ENCODE data around the gene GTF2A1.
"Not testable (repeated sequence)": the region's sequence is repeated elsewhere in the genome, so short reads cannot be mapped to it uniquely, and the experiment has no call there.

Gene GTF2A1

DNA sequence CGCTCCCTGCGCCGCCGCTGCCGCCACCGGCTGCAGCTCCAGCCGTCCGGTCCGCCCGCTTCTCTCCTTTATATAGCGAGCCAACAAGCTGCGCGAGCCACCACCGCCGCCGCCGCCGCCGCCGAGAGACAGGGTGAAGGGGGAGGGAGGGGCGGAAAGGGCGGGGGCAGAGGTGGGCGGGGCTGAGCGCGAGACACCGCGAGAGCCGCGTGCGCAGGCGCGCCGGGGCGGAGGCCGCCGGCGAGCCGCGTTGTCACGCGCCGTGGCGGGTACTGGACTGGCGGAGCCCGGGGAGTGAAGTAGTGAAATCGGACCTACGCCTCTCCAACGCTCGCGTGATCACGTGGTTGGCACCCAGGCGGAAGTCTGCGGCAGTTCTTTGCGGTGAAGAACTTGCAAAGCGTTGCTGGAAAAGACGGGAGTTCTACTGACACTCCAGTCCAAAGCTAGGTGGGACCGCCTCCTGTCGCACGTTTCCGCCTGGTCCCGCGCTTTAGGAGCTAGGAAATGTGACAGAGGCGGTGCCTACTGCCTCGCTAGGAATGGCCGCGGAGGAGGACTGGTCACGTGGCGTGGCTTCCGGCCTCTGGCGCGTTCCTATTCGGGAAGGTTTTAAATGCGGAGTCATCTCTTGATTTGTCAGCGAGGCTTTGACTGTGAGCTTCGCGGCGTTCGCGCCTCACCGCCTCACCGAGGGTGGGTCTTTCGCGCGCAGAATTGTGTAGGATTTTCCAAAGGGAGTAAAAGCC, at the start of gene GTF2A1:
Gene GTF2A1 (minus strand): TSS at position 130 of the 749 bp plus-strand sequence. CDS start 441 bp downstream, outside the sequence.
- DNase-seq (ENCODE audit: low spot score), result peak; percentile 96

DNA sequence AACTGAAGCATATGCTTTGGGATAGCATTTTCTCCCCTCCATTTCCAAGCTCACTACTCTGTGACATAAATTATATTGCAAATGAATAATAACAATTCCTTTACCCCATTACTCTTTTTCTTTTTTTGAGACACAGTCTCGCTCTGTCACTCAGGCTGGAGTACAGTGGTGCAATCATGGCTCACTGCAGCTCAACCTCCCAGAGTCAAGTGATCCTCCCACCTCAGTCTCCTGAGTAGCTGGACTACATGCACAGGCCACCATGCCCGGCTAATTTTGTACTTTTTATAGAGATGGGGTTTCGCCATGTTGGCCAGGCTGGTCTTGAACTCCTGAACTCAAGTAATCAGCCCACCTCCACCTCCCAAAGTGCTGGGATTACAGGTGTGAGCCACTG, 49.2 kb upstream of the GTF2A1 start:
- DNase-seq (ENCODE audit: low spot score), result no peak

DNA sequence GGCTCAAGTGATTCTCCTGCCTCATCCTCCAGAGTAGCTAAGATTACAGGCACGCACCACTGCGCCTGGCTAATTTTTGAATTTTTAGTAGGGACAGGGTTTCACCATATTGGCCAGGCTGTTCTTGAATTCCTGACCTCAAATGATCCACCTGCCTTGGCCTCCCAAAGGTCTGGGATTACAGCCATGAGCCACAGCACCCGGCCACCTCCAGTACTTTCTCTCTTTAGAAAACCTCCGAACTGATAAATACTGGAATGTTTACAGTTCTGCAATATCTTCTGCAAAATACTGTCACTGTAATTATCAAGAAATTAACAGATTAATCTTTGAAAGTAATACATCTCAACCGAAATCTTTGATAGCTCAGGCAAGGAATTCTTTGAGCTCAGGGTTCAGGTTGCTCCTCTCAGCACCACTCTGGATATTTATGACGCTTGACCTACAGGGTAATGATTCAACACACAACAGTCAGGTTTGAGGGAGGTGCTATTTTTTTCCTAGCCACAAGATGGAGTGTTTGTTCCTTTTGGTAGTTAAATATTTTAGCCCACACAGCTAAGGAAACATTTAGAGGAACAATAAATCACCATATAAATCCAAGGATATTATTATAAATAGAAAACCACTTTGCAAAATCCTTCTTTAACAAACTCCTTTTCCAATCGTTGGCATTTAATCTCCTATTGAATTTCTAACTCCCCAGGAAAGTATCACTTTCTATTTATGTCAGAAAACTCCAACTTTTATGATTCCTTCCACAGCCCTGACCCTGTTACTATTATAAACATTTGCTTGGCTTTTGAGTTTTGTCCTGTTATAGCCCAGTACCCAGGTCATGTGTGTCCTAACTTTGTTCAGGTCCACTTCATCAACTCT, 48.6 kb upstream of the GTF2A1 start:
- DNase-seq (ENCODE audit: low spot score), result peak; percentile 82

- DNase-seq (ENCODE audit: low spot score), result peak; percentile 66
Observed at GRCh38 chr14:81268016-81268416, 47.3 kb upstream of the GTF2A1 start.

DNA sequence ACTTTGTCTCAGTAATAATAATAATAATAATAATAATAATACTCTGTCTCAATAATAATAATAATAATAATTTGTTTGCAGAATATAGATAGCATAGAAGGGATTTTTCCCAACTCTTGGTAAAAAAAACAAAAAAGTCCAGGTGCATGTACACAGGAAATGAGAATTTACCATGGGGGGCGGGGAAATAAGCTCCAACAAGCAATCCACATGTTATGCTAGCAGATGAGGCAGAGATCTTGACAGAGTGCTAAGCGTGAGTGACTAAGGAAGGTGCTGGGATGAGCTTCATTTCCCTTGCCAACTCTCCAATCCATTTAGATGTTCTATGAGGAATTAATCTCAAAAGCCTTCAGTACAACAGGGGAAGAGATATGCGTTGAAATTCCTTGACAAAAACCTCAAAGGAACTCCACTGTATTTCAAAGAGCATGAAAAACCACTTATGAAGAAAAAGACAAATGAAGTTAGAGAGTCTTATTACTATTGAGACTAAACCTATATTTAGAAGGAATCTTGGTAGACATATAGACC, 44.9 kb upstream of the GTF2A1 start:
- no peak for DNase-seq (ENCODE audit: low spot score)

GRCh38 chr14:81264671-81265070, 43.9 kb upstream of the GTF2A1 start:
- no peak for DNase-seq (ENCODE audit: low spot score)

- DNase-seq (ENCODE audit: low spot score), result no peak
Observed at GRCh38 chr14:81263777-81264410, 43.1 kb upstream of the GTF2A1 start.

DNA sequence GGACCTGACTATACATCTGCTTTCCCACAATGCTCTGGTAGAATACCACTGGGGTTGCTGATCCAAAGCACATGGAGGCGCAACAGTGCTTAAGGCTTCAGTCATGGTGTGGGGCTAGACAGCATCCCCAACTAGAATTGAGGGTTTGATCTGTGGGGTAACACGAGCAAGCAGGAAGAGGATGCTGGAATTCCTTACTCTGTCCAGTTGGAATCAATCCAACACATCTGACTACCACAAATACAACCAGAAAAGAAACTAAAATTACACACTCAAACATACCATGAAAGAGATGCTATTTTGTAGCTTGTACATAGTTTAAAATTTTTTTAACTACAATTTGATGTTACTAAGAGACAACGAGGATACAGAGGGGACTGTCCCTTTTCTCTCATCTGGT, 40.4 kb upstream of the GTF2A1 start:
- no peak for DNase-seq (ENCODE audit: low spot score)

- DNase-seq (ENCODE audit: low spot score), result no peak
Observed at GRCh38 chr14:81260732-81261131, 40.0 kb upstream of the GTF2A1 start.

GRCh38 chr14:81256289-81256960, 35.7 kb upstream of the GTF2A1 start:
- DNase-seq (ENCODE audit: low spot score), result no peak

DNA sequence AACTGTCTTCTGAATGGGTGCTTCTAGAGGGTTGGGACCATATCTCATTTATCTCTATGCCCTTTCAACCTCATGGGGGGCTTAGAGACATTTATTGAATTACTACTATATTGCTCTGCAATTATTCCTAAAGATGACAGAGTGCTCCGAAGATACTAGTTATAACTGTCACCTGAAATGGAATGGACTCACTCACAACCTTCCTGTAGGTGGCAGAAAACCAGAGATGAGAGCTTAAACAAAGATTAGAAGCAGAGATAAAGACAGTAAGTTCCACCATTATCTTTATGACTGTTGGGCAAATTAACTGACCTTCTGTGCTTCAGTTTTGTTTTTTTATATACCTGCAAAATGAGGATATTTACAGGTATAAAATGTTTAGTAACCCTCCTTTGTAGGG, 31.5 kb upstream of the GTF2A1 start:
- DNase-seq (ENCODE audit: low spot score), result no peak

DNA sequence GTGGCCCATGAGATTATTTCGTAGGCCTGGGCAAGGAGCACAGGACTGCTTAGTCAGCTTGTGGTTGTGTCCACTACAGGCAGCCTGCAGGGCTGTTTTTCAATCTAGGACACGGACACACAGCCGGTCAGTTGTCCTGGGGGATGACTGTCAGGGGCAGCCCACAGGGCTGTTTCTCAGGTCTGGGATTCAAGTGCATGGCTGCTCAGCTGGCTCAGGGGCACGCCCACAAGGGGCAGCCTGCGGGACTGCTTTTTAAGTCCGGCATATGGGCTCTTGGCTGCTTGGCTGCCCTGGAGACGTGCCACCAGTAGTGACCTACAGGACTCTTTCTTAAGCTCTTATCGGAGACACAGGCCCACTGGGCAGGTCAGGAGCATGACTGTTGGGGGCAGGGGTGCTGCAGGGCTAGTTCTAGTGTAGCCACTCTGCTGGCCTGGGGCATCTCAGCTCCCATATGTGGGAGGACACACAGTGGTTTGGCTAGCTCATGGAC, 26.6 kb upstream of the GTF2A1 start:
- no peak for DNase-seq (ENCODE audit: low spot score)

DNA sequence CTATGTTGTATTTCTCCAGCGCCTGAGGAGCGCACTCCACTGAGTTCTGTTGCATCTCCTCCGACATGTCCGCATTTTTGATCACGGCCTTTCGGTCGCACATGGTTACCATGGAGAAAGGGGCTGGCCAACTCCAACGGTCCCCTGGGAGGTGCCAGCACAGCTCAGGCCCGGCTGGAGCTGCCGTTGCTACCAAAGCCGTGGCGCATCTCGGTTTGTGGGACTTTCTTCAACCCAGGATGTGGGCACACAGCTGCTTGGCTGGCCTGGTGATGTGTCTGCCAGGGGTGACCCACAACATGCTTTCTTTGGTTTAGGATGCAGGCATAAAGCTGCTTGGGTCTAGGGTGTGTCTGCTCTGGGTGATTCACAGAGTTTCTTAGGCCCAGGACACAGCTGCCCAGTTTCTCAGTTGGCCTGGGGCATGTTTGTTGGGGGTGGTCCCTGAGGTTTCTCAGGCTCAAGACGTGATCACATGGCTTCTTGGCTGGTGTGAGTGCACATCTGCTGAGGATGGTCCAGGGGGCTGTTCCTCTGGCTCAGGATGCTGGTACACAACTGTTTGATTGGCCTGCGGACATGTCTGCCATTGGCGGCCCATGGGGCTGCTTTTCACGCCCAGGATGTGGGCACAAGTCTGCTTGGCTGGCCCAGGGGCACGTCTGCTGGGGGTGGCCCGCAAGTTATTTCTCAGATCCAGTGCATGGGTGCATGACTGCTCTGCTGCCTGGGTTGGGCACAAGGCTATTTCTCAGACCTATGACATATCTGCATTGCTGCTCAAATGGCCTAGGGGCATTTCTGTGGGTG, 25.9 kb upstream of the GTF2A1 start:
- no peak for DNase-seq (ENCODE audit: low spot score)

GRCh38 chr14:81245771-81246170, 25.0 kb upstream of the GTF2A1 start:
- no peak for DNase-seq (ENCODE audit: low spot score)

DNA sequence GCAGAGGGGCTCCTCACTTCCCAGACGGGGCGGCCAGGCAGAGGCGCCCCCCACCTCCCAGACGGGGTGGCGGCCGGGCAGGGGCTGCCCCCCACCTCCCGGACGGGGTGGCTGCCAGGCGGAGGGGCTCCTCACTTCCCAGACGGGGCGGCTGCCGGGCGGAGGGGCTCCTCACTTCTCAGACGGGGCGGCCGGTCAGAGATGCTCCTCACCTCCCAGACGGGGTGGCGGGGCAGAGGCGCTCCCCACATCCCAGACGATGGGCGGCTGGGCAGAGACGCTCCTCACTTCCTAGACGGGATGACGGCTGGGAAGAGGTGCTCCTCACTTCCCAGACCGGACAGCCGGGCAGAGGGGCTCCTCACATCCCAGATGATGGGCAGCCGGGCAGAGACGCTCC, 23.7 kb upstream of the GTF2A1 start:
- not testable (repeated sequence) for DNase-seq (ENCODE audit: low spot score)

- DNase-seq (ENCODE audit: low spot score), result no peak
Observed at GRCh38 chr14:81243499-81243898, 22.7 kb upstream of the GTF2A1 start.

GRCh38 chr14:81236849-81237248, 16.1 kb upstream of the GTF2A1 start:
- not testable (repeated sequence) for DNase-seq (ENCODE audit: low spot score)

GRCh38 chr14:81236138-81236537, 15.4 kb upstream of the GTF2A1 start:
- DNase-seq (ENCODE audit: low spot score), result no peak

DNA sequence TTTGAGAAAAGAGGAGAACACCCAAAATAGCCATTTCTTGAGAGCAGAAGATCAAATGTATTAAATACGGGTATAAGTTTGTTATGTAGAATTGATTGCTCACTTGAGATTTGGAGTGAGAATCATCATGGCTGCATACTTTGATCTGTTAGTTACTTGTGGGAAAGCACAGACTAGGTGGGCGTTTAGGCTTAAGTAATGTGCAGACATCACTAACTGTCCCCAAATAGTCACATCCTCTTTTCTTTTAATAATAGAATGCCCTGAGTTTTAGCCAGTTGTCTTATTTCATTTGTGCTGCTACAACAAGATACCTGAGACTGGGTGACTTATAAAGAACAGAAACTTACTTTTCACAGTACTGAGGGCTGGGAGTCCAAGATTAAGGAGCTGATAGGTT, 14.3 kb upstream of the GTF2A1 start:
- no peak for DNase-seq (ENCODE audit: low spot score)

DNA sequence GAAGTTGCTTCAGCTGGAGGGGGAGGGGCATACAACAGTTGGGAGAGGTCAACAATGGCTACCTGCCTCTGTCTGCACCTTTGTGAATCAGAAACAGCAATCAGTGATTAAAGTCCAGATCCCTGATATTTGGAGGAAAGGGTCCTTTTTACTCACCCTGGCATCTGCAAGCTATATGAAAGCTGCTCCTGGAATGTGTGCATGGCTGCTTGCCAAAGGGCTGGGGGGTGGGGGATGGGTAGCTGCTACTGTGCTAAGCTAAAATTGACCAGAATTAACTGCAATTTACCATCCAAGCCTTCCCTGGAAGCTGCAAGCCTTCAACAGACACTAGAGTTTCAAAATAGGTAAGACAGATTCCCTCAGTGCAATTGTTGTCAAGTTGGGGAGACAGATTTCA, 13.5 kb upstream of the GTF2A1 start:
- no peak for DNase-seq (ENCODE audit: low spot score)

- no peak for DNase-seq (ENCODE audit: low spot score)
Observed at GRCh38 chr14:81233615-81234014, 12.9 kb upstream of the GTF2A1 start.
